ENCODE results near the gene PDE6D.

Gene PDE6D

GRCh38 chr2:231780123-231780908, 766 bp downstream of the PDE6D start:
- TF ChIP-seq ARNTL (CRISPR knock-in tag; IDR thresholded peaks at IDR 0.05; ENCODE audit: borderline replicate concordance, low read depth) (no peak), TOX (CRISPR knock-in tag; IDR thresholded peaks at IDR 0.05; ENCODE audit: borderline replicate concordance) (no peak), ZFP3 (CRISPR knock-in tag; IDR thresholded peaks at IDR 0.05) (no peak), ZFP30 (CRISPR knock-in tag; IDR thresholded peaks at IDR 0.05) (no peak), CSRNP3 (CRISPR knock-in tag; IDR thresholded peaks at IDR 0.05) (no peak), ISL1 (CRISPR knock-in tag; IDR thresholded peaks at IDR 0.05) (no peak), PPARA (CRISPR knock-in tag; IDR thresholded peaks at IDR 0.05; ENCODE audit: borderline replicate concordance) (no peak), OSR1 (CRISPR knock-in tag; IDR thresholded peaks at IDR 0.05) (no peak), TSHZ2 (CRISPR knock-in tag; IDR thresholded peaks at IDR 0.05) (no peak), ZNF565 (CRISPR knock-in tag; conservative IDR thresholded peaks at IDR 0.05; ENCODE audit: low read depth) (no peak), CSDC2 (CRISPR knock-in tag; IDR thresholded peaks at IDR 0.05) (no peak), ZNF8 (CRISPR knock-in tag; IDR thresholded peaks at IDR 0.05) (no peak), ZNF70 (CRISPR knock-in tag; IDR thresholded peaks at IDR 0.05) (no peak), CREB5 (CRISPR knock-in tag; IDR thresholded peaks at IDR 0.05; ENCODE audit: low read depth) (no peak), POU6F1 (CRISPR knock-in tag; IDR thresholded peaks at IDR 0.05; ENCODE audit: borderline replicate concordance, low read depth) (no peak), ESRRG (CRISPR knock-in tag; IDR thresholded peaks at IDR 0.05) (no peak)
- peak; percentile 11 for ATAC-seq

- TF ChIP-seq ZNF8 (CRISPR knock-in tag; IDR thresholded peaks at IDR 0.05) (no peak), GLIS3 (CRISPR knock-in tag; IDR thresholded peaks at IDR 0.05) (no peak), ZNF70 (CRISPR knock-in tag; IDR thresholded peaks at IDR 0.05) (no peak), ZC3H10 (CRISPR knock-in tag; IDR thresholded peaks at IDR 0.05) (no peak), RARB (CRISPR knock-in tag; IDR thresholded peaks at IDR 0.05) (no peak), ARNTL (CRISPR knock-in tag; IDR thresholded peaks at IDR 0.05; ENCODE audit: borderline replicate concordance, low read depth) (no peak), ISL1 (CRISPR knock-in tag; IDR thresholded peaks at IDR 0.05) (no peak), TSHZ2 (CRISPR knock-in tag; IDR thresholded peaks at IDR 0.05) (no peak), ZFP3 (CRISPR knock-in tag; IDR thresholded peaks at IDR 0.05) (no peak), PPARA (CRISPR knock-in tag; IDR thresholded peaks at IDR 0.05; ENCODE audit: borderline replicate concordance) (no peak)
- ATAC-seq: no peak
These were observed 11.6 kb downstream of the PDE6D start for GRCh38 chr2:231769170-231770136.
